Astrocyte (in vitro differentiated cells and primary cell): Measurements from ENCODE around the gene MBP. TPM values are rescaled to one million over a fixed set of nuclear protein-coding genes. Genes with fewer than 3 reads are reported as not detected.

ENCODE experiments used
- DNase-seq: peaks from one replicate; pipeline ENCODE4 v3.0.0-alpha.2; 2010; ENCODE audit warnings: low read depth
- FAIRE-seq: peaks from 2 replicates; lab custom pipeline; 2011; peaks lifted over from hg19 to GRCh38; lab: Jason Lieb, UNC
- H2AFZ ChIP-seq: 2 replicates; pipeline ENCODE4 v1.6.0; 2012; ENCODE audit warnings: low read depth, low read length, inconsistent platforms
- H3K27ac ChIP-seq: 2 replicates; pipeline ENCODE4 v1.5.1; 2011; ENCODE audit warnings: low read depth, low read length, inconsistent platforms
- H3K27me3 ChIP-seq: 2 replicates; pipeline ENCODE4 v1.6.0; 2011; ENCODE audit warnings: low read length, inconsistent platforms; ENCODE audit not compliant: insufficient read depth
- H3K36me3 ChIP-seq: 2 replicates; pipeline ENCODE4 v1.5.1; 2011; ENCODE audit warnings: low read length, inconsistent platforms; ENCODE audit not compliant: insufficient read depth
- H3K4me1 ChIP-seq: 2 replicates; pipeline ENCODE4 v1.5.1; 2011; ENCODE audit warnings: low read length, inconsistent platforms; ENCODE audit not compliant: insufficient read depth
- H3K4me2 ChIP-seq: 2 replicates; pipeline ENCODE4 v1.6.0; 2012; ENCODE audit warnings: low read length, inconsistent platforms
- H3K4me3 ChIP-seq: 2 replicates; pipeline ENCODE4 v1.5.1; 2011; ENCODE audit warnings: low read depth, mild to moderate bottlenecking, low read length, inconsistent platforms; ENCODE audit not compliant: insufficient read depth
- H3K79me2 ChIP-seq: 2 replicates; pipeline ENCODE4 v1.6.0; 2012; ENCODE audit warnings: mild to moderate bottlenecking, low read length, inconsistent platforms; ENCODE audit not compliant: insufficient read depth
- H3K9ac ChIP-seq: 2 replicates; pipeline ENCODE4 v1.6.0; 2012; ENCODE audit warnings: mild to moderate bottlenecking, low read length, inconsistent platforms
- H3K9me3 ChIP-seq: 2 replicates; pipeline ENCODE4 v1.5.1; 2012; ENCODE audit warnings: low read depth, mild to moderate bottlenecking, low read length, inconsistent platforms; ENCODE audit not compliant: insufficient read depth
- H4K20me1 ChIP-seq: 2 replicates; pipeline ENCODE4 v1.6.0; 2012; ENCODE audit warnings: low read length, inconsistent platforms; ENCODE audit not compliant: insufficient read depth
- H3K27ac Mint-ChIP-seq: one replicate; pipeline ENCODE4 v1.8.0; 2021; ENCODE audit warnings: mild to moderate bottlenecking, mixed read lengths; ENCODE audit not compliant: unreplicated experiment
- H3K27me3 Mint-ChIP-seq: one replicate; pipeline ENCODE4 v1.8.0; 2021; ENCODE audit warnings: low read depth, mixed read lengths; ENCODE audit not compliant: unreplicated experiment
- H3K36me3 Mint-ChIP-seq: one replicate; pipeline ENCODE4 v1.8.0; 2021; ENCODE audit warnings: low read depth, mixed read lengths; ENCODE audit not compliant: unreplicated experiment
- H3K4me1 Mint-ChIP-seq: one replicate; pipeline ENCODE4 v1.8.0; 2021; ENCODE audit warnings: low read depth, mixed read lengths; ENCODE audit not compliant: unreplicated experiment
- H3K4me3 Mint-ChIP-seq: one replicate; pipeline ENCODE4 v1.8.0; 2021; ENCODE audit warnings: mild to moderate bottlenecking, moderate library complexity, mixed read lengths; ENCODE audit not compliant: unreplicated experiment
- H3K9me3 Mint-ChIP-seq: one replicate; pipeline ENCODE4 v1.8.0; 2021; ENCODE audit warnings: mild to moderate bottlenecking, mixed read lengths; ENCODE audit not compliant: unreplicated experiment
- EZH2 ChIP-seq: IDR thresholded peaks from 2 replicates; pipeline ENCODE4 v1.6.1; 2012; ENCODE audit warnings: mild to moderate bottlenecking, low read length, inconsistent platforms; ENCODE audit not compliant: insufficient read depth
- total RNA-seq: library from RNA; stranded (reverse); gene quantifications from 2 replicates; pipeline ENCODE4 v1.2.1, GENCODE V29; 2021
- TF ChIP-seq, protein P1 (sequence below): IDR thresholded peaks from 2 replicates; pipeline ENCODE4 v1.5.1; 2011; ENCODE audit warnings: low read depth, mild to moderate bottlenecking, inconsistent platforms, low read length, moderate library complexity; ENCODE audit not compliant: insufficient read depth

The MBP gene
- total RNA-seq, 1 donor from 2014 or later: 11.4 TPM

DNA sequence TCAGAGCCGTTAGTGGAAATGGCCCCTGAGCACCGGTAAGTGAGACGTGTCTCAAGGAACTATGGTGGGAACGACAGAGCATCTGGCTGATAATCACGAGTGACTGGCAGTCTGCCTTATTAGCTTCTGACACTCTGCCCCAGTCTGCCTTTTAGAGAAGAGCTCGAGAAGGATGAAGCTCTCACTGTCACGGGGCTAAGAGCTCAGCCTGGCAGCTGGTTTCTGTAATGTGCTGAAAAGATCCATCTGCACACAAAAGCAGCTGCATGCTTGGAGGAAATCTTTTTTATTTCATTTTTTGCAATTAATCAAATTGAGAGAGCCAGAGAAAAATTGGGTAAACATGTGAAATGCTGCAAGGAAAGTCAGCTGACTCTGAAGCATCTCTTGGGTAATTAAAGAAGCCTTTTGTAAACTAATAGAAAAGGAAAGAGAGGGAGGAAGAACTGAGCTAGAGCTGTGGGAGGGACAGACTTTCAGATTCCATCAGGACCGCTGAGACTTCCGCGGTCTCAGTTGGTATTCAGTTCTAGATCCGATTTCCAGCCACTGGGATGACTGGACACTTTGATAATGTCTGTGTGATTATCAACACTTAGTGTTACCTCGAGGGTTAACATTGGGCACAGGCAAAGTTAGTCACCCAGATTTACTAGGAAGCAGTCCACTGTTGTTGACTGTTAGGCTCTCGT, 24.4 kb downstream of the MBP start:
- H3K9me3 Mint-ChIP-seq: no peaks in the 10 kb centered on the region
- H3K27me3 Mint-ChIP-seq: no peaks in the 10 kb centered on the region
- Histone ChIP-seq H3K27me3 (no peaks in the 10 kb centered on the region), H3K4me2 (peak overlapping the region; percentile 66), H3K27ac (peak overlapping the region; percentile 74), H3K4me3 (peak overlapping the region; percentile 19), H3K4me1 (peaks cover 35% of the 10 kb centered on the region), H3K79me2 (no peaks in the 10 kb centered on the region), H2AFZ (no peak overlapping the region), H3K9me3 (no peaks in the 10 kb centered on the region), H3K9ac (peak overlapping the region; percentile 64), H3K36me3 (no peaks in the 10 kb centered on the region), H4K20me1 (no peaks in the 10 kb centered on the region)
- TF ChIP-seq, protein P1, sequence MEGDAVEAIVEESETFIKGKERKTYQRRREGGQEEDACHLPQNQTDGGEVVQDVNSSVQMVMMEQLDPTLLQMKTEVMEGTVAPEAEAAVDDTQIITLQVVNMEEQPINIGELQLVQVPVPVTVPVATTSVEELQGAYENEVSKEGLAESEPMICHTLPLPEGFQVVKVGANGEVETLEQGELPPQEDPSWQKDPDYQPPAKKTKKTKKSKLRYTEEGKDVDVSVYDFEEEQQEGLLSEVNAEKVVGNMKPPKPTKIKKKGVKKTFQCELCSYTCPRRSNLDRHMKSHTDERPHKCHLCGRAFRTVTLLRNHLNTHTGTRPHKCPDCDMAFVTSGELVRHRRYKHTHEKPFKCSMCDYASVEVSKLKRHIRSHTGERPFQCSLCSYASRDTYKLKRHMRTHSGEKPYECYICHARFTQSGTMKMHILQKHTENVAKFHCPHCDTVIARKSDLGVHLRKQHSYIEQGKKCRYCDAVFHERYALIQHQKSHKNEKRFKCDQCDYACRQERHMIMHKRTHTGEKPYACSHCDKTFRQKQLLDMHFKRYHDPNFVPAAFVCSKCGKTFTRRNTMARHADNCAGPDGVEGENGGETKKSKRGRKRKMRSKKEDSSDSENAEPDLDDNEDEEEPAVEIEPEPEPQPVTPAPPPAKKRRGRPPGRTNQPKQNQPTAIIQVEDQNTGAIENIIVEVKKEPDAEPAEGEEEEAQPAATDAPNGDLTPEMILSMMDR: no peak
- no peak for TF ChIP-seq EZH2
- peak; percentile 97 for FAIRE-seq
- H3K4me3 Mint-ChIP-seq: no peak overlapping the region
- H3K27ac Mint-ChIP-seq: no peak overlapping the region
- peaks cover 37% of the 10 kb centered on the region for H3K4me1 Mint-ChIP-seq
- peak; percentile 94 for DNase-seq
- H3K36me3 Mint-ChIP-seq: no peaks in the 10 kb centered on the region

DNA sequence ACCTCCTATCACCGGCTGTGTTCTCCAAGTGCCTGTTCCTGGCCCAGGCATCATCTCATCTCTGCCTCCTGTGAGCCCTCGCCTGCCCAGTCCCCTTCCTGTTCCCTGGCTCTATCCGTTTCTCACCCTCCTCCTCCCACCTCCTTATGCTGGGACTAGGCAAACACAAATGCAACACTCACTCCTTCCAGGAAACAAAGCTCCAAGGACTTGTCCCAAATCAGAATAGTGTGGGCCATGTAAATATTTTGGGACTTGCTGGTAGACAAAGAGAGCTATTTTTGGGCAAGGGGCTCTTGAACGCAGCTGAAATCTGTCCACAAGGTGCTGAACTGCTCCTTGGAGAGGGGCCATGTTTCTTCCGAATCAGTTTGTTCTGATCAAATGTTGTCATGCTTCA, 25.3 kb downstream of the MBP start:
- DNase-seq: no peak
- no peak for FAIRE-seq
- TF ChIP-seq, protein P1: no peak
- no peak for TF ChIP-seq EZH2
- H2AFZ ChIP-seq: no peak overlapping the region
- H4K20me1 ChIP-seq: no peaks in the 10 kb centered on the region
- H3K27ac ChIP-seq: peak overlapping the region; percentile 74
- no peak overlapping the region for H3K4me3 ChIP-seq
- H3K9me3 ChIP-seq: no peaks in the 10 kb centered on the region
- peaks cover 44% of the 10 kb centered on the region for H3K4me1 ChIP-seq
- no peaks in the 10 kb centered on the region for H3K27me3 Mint-ChIP-seq
- H3K4me3 Mint-ChIP-seq: no peak overlapping the region
- no peaks in the 10 kb centered on the region for H3K9me3 Mint-ChIP-seq
- no peaks in the 10 kb centered on the region for H3K27me3 ChIP-seq
- H3K79me2 ChIP-seq: no peaks in the 10 kb centered on the region
- no peaks in the 10 kb centered on the region for H3K36me3 ChIP-seq
- H3K9ac ChIP-seq: peak overlapping the region; percentile 64
- peak overlapping the region; percentile 43 for H3K27ac Mint-ChIP-seq
- no peaks in the 10 kb centered on the region for H3K36me3 Mint-ChIP-seq
- H3K4me1 Mint-ChIP-seq: peaks cover 45% of the 10 kb centered on the region
- H3K4me2 ChIP-seq: peak overlapping the region; percentile 66

DNA sequence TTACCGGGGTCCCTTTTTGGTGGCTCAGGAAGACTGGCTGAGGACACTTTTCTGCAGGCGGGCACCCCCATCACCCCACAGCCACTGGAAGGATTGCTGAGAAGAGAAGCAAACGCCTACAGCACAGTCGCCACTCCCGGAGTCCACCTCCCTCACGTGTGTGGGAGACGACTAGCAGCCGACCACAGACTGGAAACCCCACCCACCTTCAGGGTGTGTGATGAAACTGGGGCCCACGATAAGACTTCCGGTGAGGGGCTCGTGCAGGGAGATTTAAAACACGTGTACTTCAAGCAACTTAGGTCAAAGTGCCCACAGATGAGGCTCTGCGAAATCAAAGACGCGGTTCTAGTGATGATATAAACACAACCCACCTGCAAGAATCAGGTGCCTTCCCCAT, 26.3 kb downstream of the MBP start:
- Histone ChIP-seq H3K4me3 (no peak overlapping the region), H4K20me1 (no peaks in the 10 kb centered on the region), H3K27ac (no peak overlapping the region), H3K9me3 (no peaks in the 10 kb centered on the region), H3K27me3 (no peaks in the 10 kb centered on the region), H3K9ac (no peak overlapping the region), H3K79me2 (no peaks in the 10 kb centered on the region), H3K36me3 (no peaks in the 10 kb centered on the region), H2AFZ (no peak overlapping the region), H3K4me2 (no peak overlapping the region), H3K4me1 (peaks cover 53% of the 10 kb centered on the region)
- H3K4me1 Mint-ChIP-seq: peaks cover 54% of the 10 kb centered on the region
- no peaks in the 10 kb centered on the region for H3K9me3 Mint-ChIP-seq
- no peak overlapping the region for H3K4me3 Mint-ChIP-seq
- DNase-seq (no peak), FAIRE-seq (no peak)
- H3K27ac Mint-ChIP-seq: no peak overlapping the region
- no peaks in the 10 kb centered on the region for H3K27me3 Mint-ChIP-seq
- TF ChIP-seq, protein P1: no peak
- no peak for TF ChIP-seq EZH2
- no peaks in the 10 kb centered on the region for H3K36me3 Mint-ChIP-seq
